HG03064 (cell line): ENCODE measurements around the gene IFITM1.
"Not testable (repeated sequence)": the region's sequence is repeated elsewhere in the genome, so short reads cannot be mapped to it uniquely, and the experiment has no call there.

Experiments used
- ATAC-seq: cut with Tn5 transposase; IDR thresholded peaks from one replicate; pipeline ENCODE4 v1.9.1; 2021; ENCODE audit warnings: low read depth; ENCODE audit not compliant: unreplicated experiment

The IFITM1 gene

DNA sequence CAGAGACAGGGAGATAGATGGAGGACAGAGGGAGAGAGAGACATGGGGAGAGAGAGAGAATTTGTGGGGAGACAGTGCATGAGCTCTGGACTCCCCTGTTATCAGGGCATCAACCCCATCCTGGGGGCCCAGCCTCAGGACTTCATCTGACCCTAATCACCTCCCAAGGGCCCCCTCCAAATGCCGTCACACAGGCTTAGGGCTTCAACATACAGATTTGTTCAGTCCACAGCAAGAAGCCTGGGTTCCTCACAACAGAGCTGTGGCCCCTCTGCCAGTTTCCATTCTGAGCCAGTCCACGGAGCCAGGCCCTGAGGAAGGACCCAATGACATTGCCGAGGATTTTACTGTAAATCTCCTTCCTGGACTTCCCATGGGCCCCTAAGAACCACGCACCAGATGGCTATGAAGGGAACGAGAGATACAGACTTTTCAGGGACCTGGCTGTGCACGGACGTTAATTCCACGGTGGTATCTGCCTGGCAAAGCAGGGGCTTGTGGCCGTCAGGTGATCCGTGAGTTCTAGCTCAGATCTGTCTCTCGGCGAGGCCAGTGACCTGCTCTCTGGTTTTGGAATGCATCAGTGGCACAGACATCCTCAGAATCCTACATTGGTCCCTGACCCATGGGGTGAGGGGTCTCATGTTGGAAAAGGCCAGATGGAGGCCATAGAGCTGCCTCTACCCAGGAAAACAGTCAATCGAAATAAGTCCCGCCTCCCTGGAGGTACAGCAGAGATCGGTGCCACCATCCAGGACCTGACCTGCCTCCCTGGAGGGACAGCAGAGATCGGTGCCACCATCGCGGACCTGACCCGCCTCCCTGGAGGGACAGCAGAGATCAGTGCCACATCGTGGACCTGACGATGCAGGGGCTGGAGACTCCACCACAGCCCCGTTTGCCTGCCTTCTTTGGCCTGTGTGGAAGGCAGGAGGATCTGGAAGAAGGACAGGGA is 46.8 kb downstream of the IFITM1 start:
- no peak for ATAC-seq

DNA sequence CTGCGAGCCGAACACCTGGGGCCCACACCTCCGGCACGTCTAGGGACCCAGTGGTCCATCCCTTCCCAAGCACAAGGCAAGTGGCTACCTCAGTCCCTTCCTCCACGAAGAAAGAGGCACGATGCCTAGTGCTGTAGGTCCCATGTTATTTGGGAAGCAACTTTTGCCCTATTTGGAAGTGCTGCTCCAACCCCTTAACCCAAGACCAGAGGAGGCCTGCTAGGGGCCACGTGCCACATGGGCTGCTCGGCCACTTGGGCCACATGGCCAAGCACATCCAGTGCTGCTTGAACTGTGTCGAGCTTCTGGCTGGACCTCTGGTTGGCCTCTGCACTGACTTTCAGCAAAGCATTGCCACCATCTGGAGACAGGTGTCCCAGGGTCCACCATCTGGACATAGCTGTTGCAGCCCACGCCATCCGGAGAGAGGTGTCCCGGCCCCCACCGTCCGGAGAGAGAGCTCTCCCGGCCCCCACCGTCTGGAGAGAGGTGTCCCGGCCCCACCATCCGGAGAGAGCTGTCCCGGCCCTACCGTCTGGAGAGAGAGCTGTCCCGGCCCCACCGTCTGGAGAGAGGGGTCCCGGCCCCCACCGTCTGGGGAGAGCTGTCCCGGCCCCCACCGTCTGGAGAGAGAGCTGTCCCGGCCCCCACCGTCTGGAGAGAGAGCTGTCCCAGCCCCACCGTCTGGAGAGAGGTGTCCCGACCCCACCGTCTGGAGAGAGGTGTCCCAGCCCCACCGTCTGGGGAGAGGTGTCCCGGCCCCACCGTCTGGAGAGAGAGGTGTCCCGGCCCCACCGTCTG is 49.0 kb downstream of the IFITM1 start:
- ATAC-seq, result no peak

DNA sequence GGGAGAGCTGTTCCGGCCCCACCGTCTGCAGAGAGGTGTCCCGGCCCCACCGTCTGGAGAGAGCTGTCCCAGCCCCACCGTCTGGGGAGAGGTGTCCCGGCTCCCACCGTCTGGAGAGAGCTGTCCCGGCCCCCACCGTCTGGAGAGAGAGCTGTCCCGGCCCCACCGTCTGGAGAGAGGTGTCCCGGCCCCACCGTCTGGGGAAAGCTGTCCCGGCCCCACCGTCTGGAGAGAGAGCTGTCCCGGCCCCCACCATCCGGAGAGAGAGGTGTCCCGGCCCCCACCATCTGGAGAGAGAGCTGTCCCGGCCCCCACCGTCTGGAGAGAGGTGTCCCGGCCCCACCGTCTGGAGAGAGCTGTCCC is 49.6 kb downstream of the IFITM1 start:
- ATAC-seq, result not testable (repeated sequence)

DNA sequence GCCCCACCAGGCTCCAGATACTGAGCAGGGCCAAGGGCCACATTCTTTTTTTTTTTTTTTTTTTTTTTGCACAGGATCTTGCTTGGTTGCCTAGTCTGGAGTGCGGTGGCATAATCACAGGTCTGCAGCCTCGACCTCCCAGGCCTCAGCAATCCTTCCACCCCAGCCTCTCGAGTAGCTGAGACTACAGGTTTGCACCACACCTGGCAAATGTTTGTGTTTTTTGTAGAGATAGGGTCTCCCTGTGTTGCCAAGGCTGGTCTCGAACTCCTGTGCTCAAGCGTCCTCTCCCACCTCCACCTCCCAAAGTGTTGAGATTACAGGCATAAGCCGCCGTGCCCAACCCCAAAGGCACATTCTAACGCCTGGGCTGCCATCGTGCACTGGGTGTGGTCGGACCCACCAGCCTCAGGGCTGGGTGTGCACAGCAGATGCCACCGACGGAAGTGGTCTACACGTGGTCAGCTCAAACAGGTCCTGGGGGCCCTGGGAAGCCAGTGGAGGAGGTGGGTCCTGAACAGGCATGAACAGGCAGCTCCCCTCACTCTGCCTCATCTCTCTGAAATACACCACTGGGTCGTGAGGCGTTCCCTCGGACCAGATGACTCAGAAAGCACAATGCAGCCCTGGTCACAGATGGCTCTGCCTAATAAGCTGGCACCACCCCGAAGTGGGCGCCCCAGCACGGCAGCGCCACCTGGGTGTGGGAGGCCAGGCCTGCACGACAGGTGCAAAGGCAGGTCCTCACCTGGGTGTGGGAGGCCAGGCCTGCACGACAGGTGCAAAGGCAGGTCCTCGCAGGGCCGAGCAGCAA is 50.3 kb downstream of the IFITM1 start:
- no peak for ATAC-seq
